ENCODE measurements around the gene SPEF2.

SPEF2 gene

GRCh38 chr5:35618781-35619180 is 1.1 kb downstream of the SPEF2 start:
- Histone ChIP-seq H3K36me3 (replicated peaks) (no peaks in the 10 kb centered on the region), H3K4me3 (ENCODE audit: low read depth, low read length) (no peak overlapping the region), H3K27ac (no peak overlapping the region), H3K27me3 (replicated peaks) (no peaks in the 10 kb centered on the region)
- DNase-seq: no peak
- TF ChIP-seq, protein P1, sequence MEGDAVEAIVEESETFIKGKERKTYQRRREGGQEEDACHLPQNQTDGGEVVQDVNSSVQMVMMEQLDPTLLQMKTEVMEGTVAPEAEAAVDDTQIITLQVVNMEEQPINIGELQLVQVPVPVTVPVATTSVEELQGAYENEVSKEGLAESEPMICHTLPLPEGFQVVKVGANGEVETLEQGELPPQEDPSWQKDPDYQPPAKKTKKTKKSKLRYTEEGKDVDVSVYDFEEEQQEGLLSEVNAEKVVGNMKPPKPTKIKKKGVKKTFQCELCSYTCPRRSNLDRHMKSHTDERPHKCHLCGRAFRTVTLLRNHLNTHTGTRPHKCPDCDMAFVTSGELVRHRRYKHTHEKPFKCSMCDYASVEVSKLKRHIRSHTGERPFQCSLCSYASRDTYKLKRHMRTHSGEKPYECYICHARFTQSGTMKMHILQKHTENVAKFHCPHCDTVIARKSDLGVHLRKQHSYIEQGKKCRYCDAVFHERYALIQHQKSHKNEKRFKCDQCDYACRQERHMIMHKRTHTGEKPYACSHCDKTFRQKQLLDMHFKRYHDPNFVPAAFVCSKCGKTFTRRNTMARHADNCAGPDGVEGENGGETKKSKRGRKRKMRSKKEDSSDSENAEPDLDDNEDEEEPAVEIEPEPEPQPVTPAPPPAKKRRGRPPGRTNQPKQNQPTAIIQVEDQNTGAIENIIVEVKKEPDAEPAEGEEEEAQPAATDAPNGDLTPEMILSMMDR (IDR thresholded peaks at IDR 0.05; ENCODE audit: low read depth, low read length, missing control alignments): no peak
- in situ Hi-C loops (cut with HindIII; ENCODE audit: low pct_ligation_motif_present, low sequenced_read_pairs): no loop called here

- Histone ChIP-seq H3K36me3 (replicated peaks) (no peaks in the 10 kb centered on the region), H3K4me3 (ENCODE audit: low read depth, low read length) (no peak overlapping the region), H3K27ac (no peak overlapping the region), H3K27me3 (replicated peaks) (no peaks in the 10 kb centered on the region)
- no peak for DNase-seq
- in situ Hi-C loops (cut with HindIII; ENCODE audit: low pct_ligation_motif_present, low sequenced_read_pairs): no loop called here
- TF ChIP-seq, protein P1 (IDR thresholded peaks at IDR 0.05; ENCODE audit: low read depth, low read length, missing control alignments): no peak
Measured at GRCh38 chr5:35622974-35623373, 5.3 kb downstream of the SPEF2 start.

- Histone ChIP-seq H3K27ac (no peak overlapping the region), H3K36me3 (replicated peaks) (no peaks in the 10 kb centered on the region), H3K4me3 (ENCODE audit: low read depth, low read length) (no peak overlapping the region), H3K27me3 (replicated peaks) (no peaks in the 10 kb centered on the region)
- in situ Hi-C loops (cut with HindIII; ENCODE audit: low pct_ligation_motif_present, low sequenced_read_pairs): no loop called here
- TF ChIP-seq, protein P1 (IDR thresholded peaks at IDR 0.05; ENCODE audit: low read depth, low read length, missing control alignments): no peak
- DNase-seq: no peak
Measured at GRCh38 chr5:35623991-35624390, 6.3 kb downstream of the SPEF2 start.

DNA sequence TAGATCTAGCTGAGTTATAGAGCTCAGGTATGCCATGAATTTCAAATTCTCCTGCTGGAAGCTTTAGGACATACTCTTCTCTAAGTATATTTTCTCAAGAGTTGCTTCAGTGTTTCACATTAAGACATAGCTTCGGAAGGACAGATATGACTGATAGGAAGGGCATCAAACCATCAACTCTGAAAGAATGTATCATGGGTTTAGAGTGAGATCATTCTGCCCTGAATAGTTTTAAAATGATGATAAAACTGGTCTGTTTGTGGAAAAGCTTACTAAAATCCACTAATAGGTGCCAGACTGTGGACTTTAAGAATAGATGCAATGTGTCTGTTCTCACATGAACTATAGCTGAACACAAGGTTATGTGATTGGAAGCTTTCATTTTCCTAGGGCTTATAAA is 8.4 kb downstream of the SPEF2 start:
- H3K27ac ChIP-seq: no peak overlapping the region
- in situ Hi-C loops (cut with HindIII; ENCODE audit: low pct_ligation_motif_present, low sequenced_read_pairs): no loop called here
- DNase-seq: no peak

GRCh38 chr5:35626553-35626952 is 8.9 kb downstream of the SPEF2 start:
- Histone ChIP-seq H3K27me3 (replicated peaks) (no peaks in the 10 kb centered on the region), H3K27ac (no peak overlapping the region), H3K36me3 (replicated peaks) (no peaks in the 10 kb centered on the region), H3K4me3 (ENCODE audit: low read depth, low read length) (no peak overlapping the region)
- in situ Hi-C loops (cut with HindIII; ENCODE audit: low pct_ligation_motif_present, low sequenced_read_pairs): no loop called here
- no peak for DNase-seq
- TF ChIP-seq, protein P1 (IDR thresholded peaks at IDR 0.05; ENCODE audit: low read depth, low read length, missing control alignments): no peak

More for the DNA sequence above, 8.4 kb downstream of the SPEF2 start:
- no peaks in the 10 kb centered on the region for H3K27me3 ChIP-seq (replicated peaks)
- TF ChIP-seq, protein P1 (IDR thresholded peaks at IDR 0.05; ENCODE audit: low read depth, low read length, missing control alignments): no peak
- no peaks in the 10 kb centered on the region for H3K36me3 ChIP-seq (replicated peaks)
- no peak overlapping the region for H3K4me3 ChIP-seq (ENCODE audit: low read depth, low read length)

DNA sequence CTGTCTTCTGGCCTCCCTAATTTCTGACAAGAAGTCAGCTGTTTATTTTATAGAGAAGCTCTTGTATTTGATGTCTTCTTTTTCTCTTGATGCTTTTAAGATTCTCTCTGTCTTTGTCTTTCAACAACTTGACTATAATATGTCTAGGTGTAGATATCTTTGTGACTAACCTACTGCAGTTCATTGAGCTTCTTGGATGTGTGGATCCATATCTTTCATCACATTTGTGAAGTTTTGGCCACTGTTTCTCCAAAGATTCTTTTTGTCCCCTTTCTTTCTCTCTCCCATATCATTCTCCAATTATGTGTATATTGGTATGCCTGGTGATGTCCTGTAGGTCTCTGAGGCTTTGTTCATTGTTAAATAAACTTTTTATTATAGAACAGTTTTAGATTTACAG is 16.7 kb downstream of the SPEF2 start:
- Histone ChIP-seq H3K27me3 (replicated peaks) (no peaks in the 10 kb centered on the region), H3K27ac (no peak overlapping the region), H3K36me3 (replicated peaks) (no peaks in the 10 kb centered on the region), H3K4me3 (ENCODE audit: low read depth, low read length) (no peak overlapping the region)
- in situ Hi-C loops (cut with HindIII; ENCODE audit: low pct_ligation_motif_present, low sequenced_read_pairs): no loop called here
- no peak for DNase-seq
- TF ChIP-seq, protein P1 (IDR thresholded peaks at IDR 0.05; ENCODE audit: low read depth, low read length, missing control alignments): no peak

All from brain microvascular endothelial cell (primary cell).